CD1c-positive myeloid dendritic cell (primary cell): ENCODE data around the gene CDC5L.
"Not testable (repeated sequence)": the region's sequence is repeated elsewhere in the genome, so short reads cannot be mapped to it uniquely, and the experiment has no call there.

Experiments used
- DNase-seq: peaks from one replicate; pipeline ENCODE4 v3.0.0-alpha.2; 2016; ENCODE audit errors: extremely low spot score

The CDC5L gene

DNA sequence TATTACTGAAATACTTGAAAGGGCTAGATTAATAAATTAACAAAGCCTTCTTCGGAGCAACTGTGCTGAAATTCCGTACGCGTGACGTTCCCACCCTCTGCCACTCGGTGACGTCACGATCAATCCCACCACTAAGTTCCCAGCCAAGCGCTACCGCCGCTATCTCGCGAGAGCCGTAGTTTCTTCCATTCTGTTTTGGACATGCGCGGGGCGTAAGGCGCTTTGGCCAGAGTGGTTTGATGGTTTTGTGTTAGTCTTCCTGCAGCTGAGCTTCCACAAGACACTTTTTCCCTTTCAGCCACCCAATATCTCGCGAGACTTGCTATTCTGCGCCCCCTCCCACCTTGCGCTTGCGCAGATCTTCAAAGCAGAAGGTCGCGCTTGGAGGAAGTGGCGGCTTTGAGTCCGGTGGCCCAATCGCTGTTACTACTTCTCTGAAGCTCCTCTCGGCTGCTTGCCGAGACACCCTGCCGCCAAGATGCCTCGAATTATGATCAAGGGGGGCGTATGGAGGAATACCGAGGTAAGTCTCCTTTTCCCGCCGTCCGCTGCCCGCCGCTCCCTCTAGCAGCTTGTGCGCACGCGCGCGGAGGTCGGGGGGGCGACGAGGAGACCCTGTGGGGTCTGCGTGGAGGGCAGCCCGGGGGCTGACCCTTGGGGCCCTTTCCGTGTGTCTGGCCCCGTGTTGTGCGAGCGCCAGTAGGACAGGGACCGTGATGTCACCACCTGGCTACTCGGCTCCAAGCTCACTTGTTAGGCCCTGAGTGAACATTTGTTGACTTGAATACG, at the start of gene CDC5L:
Gene CDC5L, plus strand, starts transcription at position 361 of the 789 bp plus-strand sequence. Its CDS starts 118 bp downstream, at position 479.
- DNase-seq: peak; percentile 97

GRCh38 chr6:44338228-44339122, 49.0 kb upstream of the CDC5L start:
- DNase-seq: peak; percentile 83

GRCh38 chr6:44339301-44339700, 48.2 kb upstream of the CDC5L start:
- no peak for DNase-seq

DNA sequence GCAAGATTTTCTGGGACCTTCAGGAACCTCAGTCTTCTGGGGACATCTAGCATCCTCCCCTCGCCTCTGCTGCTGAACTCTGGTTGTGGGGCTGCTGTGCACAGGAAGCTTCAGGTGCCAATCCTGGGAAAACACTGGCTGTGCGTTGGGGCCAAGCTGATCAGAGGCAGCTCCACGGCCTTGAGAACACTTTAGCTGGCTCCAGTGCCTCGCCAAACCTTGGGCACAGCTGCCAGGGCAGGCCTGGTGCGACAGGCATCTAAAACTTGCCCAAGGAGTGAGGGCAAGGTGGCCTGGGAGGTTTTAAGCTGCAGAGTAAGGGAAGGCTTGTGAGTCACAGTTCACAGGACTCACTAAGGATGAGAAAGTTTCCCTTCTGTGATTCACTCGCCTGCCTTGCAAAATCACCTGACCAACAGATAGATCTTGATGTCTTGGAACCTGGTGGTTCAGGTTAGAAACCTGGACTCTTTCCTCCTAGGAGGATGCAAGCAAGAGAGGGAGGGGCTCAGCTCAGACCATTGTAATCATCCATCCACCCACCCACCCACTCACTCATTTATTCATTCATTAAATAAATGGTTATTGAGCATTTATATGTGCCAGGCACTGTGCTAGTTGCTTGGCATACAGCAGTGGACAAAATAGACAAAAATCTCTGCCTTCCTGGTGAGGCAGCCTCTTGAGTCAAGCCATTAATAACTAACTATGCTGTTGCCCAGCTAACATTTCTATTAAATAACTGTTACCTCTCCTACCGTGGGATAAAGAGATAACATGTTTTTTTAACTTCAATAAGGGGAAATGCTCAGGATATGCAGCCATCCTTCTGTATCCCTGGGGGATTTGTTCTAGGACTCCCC, 47.5 kb upstream of the CDC5L start:
- DNase-seq: no peak

DNA sequence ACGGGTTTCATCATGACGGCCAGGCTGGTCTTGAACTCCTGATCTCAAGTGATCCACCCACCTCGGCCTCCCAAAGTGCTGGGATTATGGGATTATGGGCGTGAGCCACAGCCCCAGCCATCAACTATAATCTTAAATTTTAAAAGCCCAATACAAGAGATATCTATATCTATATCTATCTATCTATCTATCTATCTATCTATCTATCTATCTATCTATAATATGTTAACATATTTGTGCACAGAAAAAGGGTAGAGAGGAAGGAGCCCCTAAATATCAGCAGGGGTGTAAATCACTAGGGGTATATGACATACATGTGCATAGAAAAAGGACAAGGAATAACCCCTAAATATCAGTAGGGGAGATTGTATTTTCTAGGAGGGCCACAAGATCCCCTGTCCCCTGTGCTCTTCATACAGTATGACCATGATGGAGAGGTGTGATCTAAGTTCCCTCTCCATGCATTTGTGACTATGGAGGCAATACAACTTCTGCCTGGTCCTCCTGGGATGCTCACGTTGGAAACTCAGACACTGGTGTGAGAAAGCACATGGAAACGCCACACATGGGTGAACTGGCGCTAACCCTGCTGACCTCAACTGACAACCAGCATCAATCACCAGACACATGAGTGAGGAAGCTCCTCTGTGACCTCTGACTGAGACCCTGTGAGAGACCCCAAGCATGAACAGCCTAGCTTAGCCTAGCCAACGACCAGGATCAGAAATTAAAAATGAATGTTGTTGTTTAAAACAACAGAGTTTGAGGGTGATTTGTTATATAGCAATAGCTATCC, 46.2 kb upstream of the CDC5L start:
- DNase-seq: no peak

DNA sequence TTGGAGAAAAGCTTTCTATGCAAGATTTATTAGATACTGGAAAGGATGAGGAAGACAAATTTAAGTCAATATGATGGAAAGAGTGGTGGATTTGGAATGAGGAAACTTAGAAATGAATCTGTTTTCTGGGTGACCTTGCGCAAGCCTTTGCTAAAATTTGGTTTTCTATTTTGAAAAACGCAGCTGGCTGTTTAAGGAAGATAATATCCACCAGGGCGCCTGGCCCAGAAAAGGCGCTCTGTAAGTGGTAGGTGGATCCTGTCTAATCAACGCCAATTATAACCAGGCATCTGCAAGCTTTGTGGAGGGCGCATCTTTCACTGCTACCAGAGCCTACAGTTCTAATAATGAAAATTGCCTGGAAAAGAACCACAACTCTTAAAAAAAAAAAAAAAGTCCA, 45.5 kb upstream of the CDC5L start:
- peak; percentile 18 for DNase-seq

- no peak for DNase-seq
These were observed 45.0 kb upstream of the CDC5L start, which contains the start of gene SPATS1 for GRCh38 chr6:44342489-44342888. SPATS1 (plus strand) TSS chr6:44342650; CDS start chr6:44343096, 446 bp downstream.

DNA sequence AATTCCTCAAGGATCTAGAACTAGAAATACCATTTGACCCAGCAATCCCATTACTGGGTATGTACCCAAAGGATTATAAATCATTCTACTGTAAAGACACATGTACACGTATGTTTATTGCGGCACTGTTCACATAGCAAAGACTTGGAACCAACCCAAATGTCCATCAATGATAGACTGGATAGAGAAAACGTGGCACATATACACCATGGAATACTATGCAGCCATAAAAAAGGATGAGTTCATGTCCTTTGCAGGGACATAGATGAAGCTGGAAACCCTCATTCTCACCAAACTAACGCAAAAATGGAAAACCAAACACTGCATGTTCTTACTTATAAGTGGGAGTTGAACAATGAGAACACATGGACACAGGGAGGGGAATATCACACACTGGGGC, 40.7 kb upstream of the CDC5L start:
- not testable (repeated sequence) for DNase-seq

DNA sequence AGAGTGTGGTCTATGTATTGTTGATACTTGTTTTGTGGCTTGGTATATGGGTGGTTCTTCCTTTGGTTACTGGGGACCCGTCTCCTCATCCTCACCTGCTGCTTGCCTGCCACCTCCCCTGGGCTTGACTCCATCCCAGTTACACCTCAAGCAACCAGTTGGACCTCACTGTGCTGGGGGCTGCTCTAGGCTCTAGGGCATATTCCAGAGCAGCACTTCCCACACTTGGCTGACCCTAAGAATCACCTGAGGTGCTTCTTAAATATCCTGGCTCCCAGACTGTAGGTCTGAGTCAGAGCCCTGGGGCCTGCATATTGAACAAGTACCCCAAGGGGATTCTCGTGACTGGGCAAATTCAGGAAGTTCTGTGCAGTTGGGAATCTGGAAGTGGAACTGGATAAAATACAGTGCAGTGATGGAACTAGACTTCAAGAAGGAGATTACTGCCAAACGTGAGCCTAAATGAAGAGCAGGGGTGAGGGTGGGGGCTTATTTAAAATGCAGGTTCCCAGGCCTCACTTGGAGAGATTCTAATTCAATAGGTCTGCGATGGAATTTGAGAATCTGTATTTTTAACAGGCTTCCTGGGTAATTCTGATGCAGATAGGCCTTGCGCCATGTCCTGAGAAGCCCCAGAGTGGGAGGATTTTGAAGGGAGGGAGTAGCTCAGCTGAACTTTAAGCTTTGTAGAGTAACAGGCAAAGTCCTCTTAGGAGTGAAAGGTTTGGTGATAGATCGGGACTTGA, 37.4 kb upstream of the CDC5L start:
- peak; percentile 58 for DNase-seq

DNA sequence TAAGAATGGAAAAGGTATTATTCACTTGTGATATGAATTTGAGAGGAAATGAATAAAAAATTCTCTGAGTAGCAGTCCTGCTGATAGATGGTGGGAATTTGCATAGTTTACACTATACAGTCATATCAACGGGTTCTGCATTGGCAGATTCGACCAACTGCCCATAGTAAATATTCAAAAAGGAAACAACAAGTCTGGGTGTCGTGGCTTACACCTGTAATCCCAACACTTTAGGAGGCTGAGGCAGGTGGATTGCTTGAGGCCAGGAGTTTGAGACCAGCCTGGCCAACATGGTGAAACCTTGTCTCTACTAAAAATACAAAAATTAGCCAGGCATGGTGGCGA, 36.9 kb upstream of the CDC5L start:
- DNase-seq: not testable (repeated sequence)

GRCh38 chr6:44352259-44352658, 35.2 kb upstream of the CDC5L start:
- DNase-seq: no peak

DNA sequence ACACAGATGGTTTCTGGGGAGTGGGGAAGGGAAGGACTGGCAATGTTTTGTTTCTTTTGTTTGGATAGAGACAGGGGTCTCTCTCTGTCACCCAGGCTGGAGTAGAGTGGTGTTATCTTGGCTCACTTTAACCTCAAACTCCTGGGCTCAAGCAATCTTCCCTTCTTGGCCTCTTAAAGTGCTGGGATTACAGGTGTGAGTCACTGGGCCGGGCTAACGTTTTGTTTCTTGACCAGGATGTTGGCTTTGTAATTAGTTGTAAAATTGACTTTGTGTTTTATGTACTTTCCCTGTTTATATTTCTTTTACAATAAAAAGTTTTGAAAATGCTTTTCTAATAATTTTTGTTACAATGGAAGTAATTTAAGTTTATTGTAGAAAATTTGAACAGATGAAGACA, 34.2 kb upstream of the CDC5L start:
- no peak for DNase-seq

- DNase-seq: no peak
These were observed 31.9 kb upstream of the CDC5L start for GRCh38 chr6:44355640-44356039.

DNA sequence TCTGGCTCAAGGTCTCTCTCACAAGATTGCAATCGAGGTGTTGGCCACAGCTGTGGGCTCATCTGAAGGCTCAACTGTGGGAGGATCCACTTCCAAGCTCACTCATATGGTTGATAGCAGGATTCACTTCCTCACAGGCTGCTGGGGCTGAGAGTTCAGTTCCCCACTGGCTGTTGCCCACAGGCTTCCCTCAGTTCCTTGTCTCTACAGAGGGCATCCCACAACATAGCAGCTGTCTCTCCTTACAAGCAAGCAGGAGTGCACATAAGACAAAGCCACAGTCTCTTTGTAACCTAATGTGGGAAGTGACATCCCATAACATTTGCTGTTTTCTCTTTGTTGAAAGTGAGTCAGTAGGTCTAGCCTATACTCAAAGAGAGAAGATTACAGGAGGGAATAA, 31.0 kb upstream of the CDC5L start:
- peak; percentile 75 for DNase-seq

- no peak for DNase-seq
These were observed 27.5 kb upstream of the CDC5L start for GRCh38 chr6:44359973-44360372.

- no peak for DNase-seq
These were observed 25.6 kb upstream of the CDC5L start for GRCh38 chr6:44361947-44362346.

GRCh38 chr6:44363377-44363926, 24.1 kb upstream of the CDC5L start:
- DNase-seq: no peak

DNA sequence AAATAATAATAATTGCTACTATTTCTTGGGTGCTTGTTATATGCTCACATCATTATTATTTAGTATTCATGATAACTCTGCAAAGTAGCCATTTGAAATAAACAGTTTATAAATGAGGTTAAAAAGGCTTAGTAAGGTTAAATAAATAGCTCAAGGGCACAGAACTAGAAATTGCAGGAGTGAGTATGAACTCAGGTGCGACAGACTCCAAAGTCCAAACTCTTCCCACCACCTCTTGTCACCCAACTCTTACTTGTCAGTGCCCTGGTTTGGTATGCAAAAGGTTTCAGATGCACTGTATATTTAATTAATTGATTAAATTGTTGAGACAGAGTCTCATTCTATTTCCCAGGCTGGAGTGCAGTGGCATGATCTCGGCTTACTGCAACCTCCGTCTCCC, 20.7 kb upstream of the CDC5L start:
- DNase-seq: no peak

- DNase-seq: peak; percentile 15
These were observed 19.8 kb upstream of the CDC5L start for GRCh38 chr6:44367681-44368080.

- no peak for DNase-seq
These were observed 14.5 kb upstream of the CDC5L start for GRCh38 chr6:44373051-44373450.
